HL-60/S4 (cell line): ENCODE data around the gene UNC5A.

ENCODE experiments used
- in situ Hi-C: fragments of 300-500 bp; cut with MboI; formaldehyde crosslinking; loops from 2 replicates; pipeline ENCODE4 v1.14.3; 2022; ENCODE audit warnings: low sequenced_read_pairs

UNC5A gene

DNA sequence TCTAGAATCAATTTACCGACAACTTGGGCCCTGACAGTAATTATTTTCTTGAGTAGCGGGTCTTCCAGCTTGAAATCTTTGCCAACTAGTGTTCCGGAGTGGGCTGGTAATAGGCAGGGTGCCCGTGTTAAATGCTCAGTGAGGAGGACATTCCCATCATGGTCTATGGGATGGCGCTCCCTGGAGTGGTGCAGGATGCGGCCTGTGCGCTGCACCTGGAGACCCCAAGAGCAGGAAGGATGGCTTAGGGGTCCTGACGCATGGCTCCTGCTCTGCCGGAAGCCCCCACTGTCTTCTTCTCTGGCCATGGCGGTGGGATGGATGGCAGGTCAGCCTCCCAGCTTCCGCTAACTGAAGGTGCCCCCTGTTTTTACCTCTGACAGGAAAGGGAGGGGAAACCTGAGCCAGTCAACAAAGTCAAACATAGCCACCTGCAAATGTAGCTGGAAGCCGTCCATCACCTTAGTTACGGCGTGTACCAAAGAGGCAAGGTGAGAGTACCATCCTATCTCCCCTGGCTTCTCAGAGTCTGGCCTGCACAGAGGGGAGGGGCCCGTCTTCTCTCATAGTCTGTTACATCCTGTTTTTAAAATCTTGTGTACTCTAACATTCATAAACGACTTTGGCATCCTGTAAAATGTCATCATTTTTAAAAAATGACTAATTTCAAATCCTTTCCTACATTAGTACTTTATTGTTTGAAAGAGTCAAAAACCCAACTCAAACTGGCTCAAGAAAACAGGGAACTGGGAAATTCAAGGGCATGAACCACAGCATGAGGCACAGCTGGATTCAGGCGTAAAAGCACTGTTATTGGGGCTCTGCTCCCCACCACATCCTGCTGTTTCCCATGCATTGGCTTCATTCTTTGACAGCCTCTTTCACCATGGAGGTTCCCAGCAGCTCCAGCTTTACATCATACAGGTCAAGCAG is 28.5 kb upstream of the UNC5A start:
- in situ Hi-C loops: no loop called here

GRCh38 chr5:176784218-176785165 is 25.9 kb upstream of the UNC5A start:
- in situ Hi-C loops: no loop called here

DNA sequence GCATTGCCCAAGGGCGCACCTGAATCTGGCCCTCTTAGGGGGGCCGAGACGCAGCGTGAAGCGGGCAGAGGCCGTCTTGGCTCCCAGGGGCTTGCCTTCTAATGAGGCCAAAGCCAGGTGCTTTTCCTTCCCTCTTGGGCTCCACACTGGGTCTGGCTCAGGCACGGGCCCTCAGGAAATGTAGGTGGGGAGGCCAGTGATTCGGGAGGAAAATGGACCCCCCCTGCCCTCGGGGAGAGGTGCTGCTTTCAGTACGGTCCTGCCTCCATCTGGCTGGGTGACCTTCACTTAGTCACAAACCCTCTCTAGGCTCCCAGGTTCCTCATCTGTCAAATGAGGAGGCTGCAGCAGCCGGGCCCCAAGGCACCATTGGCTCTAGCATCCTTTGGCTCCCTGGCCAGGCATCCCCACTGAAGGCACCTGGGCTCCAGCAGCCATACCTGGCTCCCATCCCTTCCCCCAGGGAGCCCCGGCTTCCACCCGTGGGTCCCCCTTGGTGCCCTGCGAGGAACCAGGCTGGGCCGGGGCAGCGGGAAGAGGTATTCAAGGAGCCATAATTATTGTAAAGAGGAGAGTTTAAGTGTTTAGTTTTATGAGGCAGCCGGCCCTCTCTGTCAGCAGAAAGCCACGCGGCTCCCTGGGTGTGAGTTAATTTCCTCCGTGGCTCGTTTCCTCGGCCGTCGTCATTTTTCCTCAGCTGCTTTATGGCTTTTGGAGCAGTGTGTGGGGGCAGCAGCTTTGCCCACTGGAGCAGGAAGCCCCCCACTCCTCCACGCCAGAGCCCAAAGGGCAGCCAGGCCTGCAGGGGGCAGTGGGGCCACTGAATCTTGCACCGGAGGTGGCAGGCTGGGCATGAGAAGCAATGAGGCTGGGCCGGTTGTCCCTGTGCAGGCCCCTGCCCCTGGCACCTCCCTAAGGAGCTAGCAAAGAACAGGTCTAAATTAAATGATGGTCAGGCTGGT is 24.9 kb upstream of the UNC5A start:
- in situ Hi-C loops: no loop called here

GRCh38 chr5:176787676-176788075 is 22.7 kb upstream of the UNC5A start:
- in situ Hi-C loops: no loop called here

DNA sequence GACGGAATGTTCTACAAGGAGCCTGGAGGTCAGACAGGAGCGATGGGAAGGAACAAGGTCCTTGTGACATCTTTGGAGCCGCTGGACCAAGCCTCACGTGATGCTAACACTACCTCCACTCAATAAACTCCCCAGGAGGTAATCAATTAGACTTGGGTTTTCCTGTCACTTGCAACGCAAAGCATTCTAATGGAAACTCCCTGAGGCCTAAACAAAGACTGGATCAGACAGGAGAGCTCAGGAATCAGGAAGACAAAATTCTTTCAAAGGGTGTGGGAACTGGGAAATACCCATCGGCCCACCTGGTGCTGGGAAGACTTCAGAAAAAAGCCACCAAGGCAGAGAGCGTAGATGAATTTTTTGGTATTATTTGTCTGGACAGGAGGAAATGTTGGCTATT is 22.3 kb upstream of the UNC5A start:
- in situ Hi-C loops: no loop called here

DNA sequence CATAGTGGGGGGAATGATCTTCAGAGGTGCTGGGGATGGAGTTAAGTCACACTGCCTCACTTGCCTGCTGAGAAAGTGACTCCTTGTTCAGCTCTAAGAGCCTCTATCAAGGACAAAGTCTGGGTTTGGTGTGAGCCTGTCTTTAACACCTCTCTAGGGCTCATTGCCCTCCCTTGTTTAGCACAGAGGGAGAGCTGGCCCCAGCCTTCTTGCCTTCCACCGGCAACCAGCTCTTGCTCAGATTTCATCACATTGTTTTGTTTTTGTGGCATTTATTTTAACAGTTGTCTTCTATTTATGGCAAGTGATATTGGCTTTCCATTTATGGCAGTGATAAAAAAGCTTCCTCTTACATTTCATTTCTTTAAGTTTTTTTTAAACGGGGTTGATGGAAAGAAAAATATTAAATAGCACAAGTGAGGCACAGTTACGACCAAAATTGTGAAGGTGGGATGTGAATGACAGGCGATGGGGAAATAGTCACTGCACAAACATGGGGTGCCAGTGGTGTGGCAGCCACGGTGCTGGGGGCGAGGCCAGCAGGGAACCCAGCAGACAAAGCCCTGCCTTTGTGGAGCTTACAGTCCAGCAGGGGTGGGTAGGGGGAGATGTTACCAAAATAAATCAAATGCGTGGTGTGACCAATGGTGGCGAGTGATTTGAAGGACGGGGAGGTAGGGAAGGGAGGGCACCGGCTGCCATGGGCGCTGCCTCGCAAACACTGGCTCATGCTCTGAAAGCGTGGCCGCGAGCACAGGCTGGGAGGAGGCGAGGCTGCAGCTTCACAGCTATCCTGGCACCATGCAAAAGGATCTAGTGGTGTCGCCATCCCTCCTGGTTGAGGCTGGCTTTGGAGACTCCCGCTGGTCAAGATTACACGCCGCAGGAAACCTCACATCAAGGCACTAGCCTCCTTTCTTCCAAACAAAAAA is 21.2 kb upstream of the UNC5A start:
- in situ Hi-C loops: no loop called here

DNA sequence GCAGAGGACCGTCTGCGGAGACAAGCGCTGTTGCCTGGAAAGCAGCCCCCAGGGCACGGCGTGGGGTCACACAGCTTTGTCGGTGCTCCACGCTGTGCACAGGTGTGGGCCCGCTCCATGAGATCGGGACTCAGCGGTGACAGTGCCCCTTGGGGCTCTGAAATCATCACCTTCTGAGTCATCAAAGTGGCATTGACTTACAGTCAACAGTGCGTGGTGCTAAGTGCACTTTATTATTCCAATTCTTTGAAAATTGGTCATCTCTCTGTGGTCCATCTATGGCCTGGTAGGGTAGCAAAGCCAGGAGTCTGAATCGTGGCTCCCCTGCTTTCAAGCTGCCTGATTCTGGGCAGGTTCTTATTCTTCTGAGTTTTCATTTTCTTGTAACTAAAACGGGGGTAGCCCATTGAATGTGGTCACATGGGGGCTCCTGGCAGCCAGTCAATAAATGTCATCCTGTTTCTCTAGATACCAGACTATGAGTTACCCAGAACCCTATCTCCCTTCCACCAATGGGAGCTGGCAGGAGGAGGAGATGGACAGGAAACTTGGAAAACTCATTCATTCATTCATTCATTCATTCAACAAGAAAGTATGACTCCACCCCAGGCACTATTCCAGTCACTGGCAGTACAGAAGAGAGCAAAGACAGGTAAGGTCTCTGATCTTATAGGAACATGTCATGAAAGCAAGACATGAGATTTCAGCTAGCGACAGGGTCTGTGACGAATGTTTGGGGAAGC is 20.3 kb upstream of the UNC5A start:
- in situ Hi-C loops: no loop called here

DNA sequence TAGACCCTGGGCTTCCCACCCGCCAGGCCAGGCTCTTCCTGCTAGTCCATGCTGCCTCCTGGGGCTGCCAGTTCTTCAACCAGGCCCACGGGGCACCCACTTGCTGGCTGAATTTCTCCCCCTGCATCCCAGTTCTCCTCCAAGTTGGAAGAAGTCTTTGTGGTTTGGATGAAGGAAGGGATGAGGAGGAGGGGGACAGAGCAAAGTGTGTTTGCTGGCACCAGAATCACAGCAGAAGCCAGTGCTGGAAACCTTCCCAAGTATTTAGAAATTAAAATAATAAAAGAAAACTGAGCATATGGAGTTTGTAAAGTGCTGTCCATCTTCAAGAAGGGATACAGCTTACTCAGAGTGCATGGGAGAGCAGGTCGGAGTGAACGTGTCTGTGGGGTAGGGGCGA is 19.4 kb upstream of the UNC5A start:
- in situ Hi-C loops: no loop called here

- in situ Hi-C loops: no loop called here
Observed at GRCh38 chr5:176792655-176793342, 17.6 kb upstream of the UNC5A start.

DNA sequence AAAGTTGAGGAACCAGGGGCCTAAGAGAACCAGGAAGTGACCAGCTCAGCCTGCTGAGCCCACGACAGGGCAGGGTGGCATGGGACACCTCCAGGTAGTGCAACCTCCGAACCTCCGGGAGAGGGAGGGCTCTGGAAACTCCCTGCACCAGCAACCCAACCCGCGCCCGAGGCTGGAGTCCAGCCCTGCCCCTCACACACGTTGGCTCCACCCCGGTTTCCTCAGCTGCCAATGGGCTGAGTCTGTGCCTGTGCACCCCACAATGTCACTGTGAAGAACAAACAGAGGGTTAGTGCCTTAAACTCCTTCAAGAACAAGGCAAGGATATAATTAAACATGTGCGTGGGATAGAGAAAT is 17.0 kb upstream of the UNC5A start:
- in situ Hi-C loops: no loop called here

- in situ Hi-C loops: no loop called here
Observed at GRCh38 chr5:176793736-176794135, 16.6 kb upstream of the UNC5A start.

- in situ Hi-C loops: no loop called here
Observed at GRCh38 chr5:176794509-176794908, 15.8 kb upstream of the UNC5A start.

GRCh38 chr5:176796411-176796810 is 13.9 kb upstream of the UNC5A start:
- in situ Hi-C loops: no loop called here

DNA sequence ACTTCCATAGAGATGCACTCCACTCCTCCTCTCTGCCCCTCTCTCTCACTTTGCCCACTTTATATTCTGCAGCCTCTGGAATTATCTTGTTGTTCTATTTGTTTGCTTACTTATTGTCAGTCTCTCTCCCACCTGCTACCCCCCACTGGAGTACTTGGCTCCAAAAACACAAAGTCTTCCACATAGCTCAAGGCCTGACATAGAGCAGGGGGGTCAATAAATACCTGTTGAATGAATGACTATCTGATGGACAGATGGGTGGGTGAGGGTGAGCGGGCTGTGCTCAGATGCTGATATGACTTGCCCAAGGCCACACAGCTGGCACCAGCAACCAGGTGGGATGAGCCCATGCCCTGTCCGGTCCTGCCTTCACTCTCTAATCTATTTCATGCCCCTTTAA is 13.4 kb upstream of the UNC5A start:
- in situ Hi-C loops: no loop called here

- in situ Hi-C loops: no loop called here
Observed at GRCh38 chr5:176797456-176798050, 12.8 kb upstream of the UNC5A start.

GRCh38 chr5:176798086-176798876 is 12.1 kb upstream of the UNC5A start:
- in situ Hi-C loops: no loop called here

DNA sequence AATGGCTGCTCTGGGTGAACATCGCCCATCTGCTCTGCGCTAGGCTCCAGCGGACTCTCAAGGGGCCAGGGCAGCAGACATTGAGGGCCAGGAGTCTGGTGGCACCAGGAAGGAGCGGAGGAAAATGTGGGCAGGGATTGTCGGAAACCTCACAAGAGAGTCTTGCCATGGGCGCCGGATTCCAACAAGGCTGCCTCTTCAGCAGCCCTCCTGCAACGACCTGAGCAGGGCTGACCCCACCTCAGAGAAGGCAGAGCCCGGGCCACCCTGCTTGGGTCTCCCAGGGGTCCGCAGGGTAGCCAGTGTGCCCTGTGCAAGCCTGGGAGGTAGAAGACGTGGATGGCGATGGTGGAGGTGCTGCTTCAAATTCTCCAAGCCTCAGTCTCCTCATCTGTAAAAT is 11.4 kb upstream of the UNC5A start:
- in situ Hi-C loops: no loop called here
